Putamen (tissue), 1 donor: Measurements from ENCODE around the gene PCDH15.

Experiments used
- DNase-seq: peaks from one replicate; pipeline ENCODE4 v3.0.0-alpha.2; 2016; ENCODE audit warnings: low spot score

The PCDH15 gene

GRCh38 chr10:54372179-54372578 lies 428.9 kb downstream of the PCDH15 start:
- no peak for DNase-seq

GRCh38 chr10:54368984-54369383 lies 432.0 kb downstream of the PCDH15 start:
- DNase-seq: no peak

GRCh38 chr10:54363390-54363789 lies 437.6 kb downstream of the PCDH15 start:
- DNase-seq: no peak

- no peak for DNase-seq
Measured at GRCh38 chr10:54342058-54342457, 459.0 kb downstream of the PCDH15 start.

GRCh38 chr10:54335296-54335695 lies 465.7 kb downstream of the PCDH15 start:
- no peak for DNase-seq

GRCh38 chr10:54319341-54319740 lies 481.7 kb downstream of the PCDH15 start:
- no peak for DNase-seq

GRCh38 chr10:54318470-54318869 lies 482.6 kb downstream of the PCDH15 start:
- DNase-seq: no peak

- no peak for DNase-seq
Measured at GRCh38 chr10:54314430-54314829, 486.6 kb downstream of the PCDH15 start.

- no peak for DNase-seq
Measured at GRCh38 chr10:54284526-54285193, 516.4 kb downstream of the PCDH15 start.

- no peak for DNase-seq
Measured at GRCh38 chr10:54282012-54282411, 519.0 kb downstream of the PCDH15 start.

- no peak for DNase-seq
Measured at GRCh38 chr10:54266395-54266794, 534.6 kb downstream of the PCDH15 start.

GRCh38 chr10:54262726-54263125 lies 538.3 kb downstream of the PCDH15 start:
- DNase-seq: no peak

- DNase-seq: no peak
Measured at GRCh38 chr10:54259104-54259503, 541.9 kb downstream of the PCDH15 start.

GRCh38 chr10:54234832-54235231 lies 566.2 kb downstream of the PCDH15 start:
- DNase-seq: no peak

- DNase-seq: no peak
Measured at GRCh38 chr10:54203401-54203800, 597.6 kb downstream of the PCDH15 start.

- no peak for DNase-seq
Measured at GRCh38 chr10:54198051-54198450, 603.0 kb downstream of the PCDH15 start.

GRCh38 chr10:54194806-54195205 lies 606.2 kb downstream of the PCDH15 start:
- DNase-seq: no peak

GRCh38 chr10:54159924-54160323 lies 641.1 kb downstream of the PCDH15 start:
- DNase-seq: no peak

GRCh38 chr10:54148508-54148907 lies 652.5 kb downstream of the PCDH15 start:
- no peak for DNase-seq

- DNase-seq: no peak
Measured at GRCh38 chr10:54139819-54140428, 661.1 kb downstream of the PCDH15 start.

GRCh38 chr10:54137396-54137795 lies 663.6 kb downstream of the PCDH15 start:
- no peak for DNase-seq

GRCh38 chr10:54133203-54133602 lies 667.8 kb downstream of the PCDH15 start:
- DNase-seq: no peak

- no peak for DNase-seq
Measured at GRCh38 chr10:54131833-54132232, 669.2 kb downstream of the PCDH15 start.

GRCh38 chr10:54130394-54130793 lies 670.6 kb downstream of the PCDH15 start:
- DNase-seq: no peak
